OCI-LY3 (cell line): Measurements from ENCODE around the gene PPP2R5E.

ENCODE experiments used
- H2AFZ ChIP-seq: fragments of 200-600, 300-600 bp; shearing (Covaris generic); 2 replicates; pipeline ENCODE4 v1.6.0; 2014; ENCODE audit warnings: antibody characterized with exemption, low read depth, low read length
- H3K27ac ChIP-seq: fragments of 200-600, 300-600 bp; sonication (generic); 2 replicates; pipeline ENCODE4 v1.5.1; 2014; ENCODE audit warnings: mild to moderate bottlenecking, low read length, moderate library complexity, mixed read lengths
- H3K27me3 ChIP-seq: fragments of 200-600, 300-600 bp; sonication (generic); 2 replicates; pipeline ENCODE4 v1.6.1; 2014; ENCODE audit warnings: low read depth, low read length, mixed read lengths
- H3K36me3 ChIP-seq: fragments of 200-600, 300-600 bp; sonication (generic); replicated peaks from 2 replicates; pipeline ENCODE3; 2014; ENCODE audit warnings: low read depth, low read length, mixed read lengths
- H3K4me1 ChIP-seq: fragments of 300-600, 200-600 bp; sonication (generic); 2 replicates; pipeline ENCODE4 v1.6.1; 2014; ENCODE audit warnings: low read length, mixed read lengths
- H3K4me2 ChIP-seq: fragments of 200-600, 300-600 bp; sonication (generic); 2 replicates; pipeline ENCODE4 v1.6.1; 2014; ENCODE audit warnings: low read length, mixed read lengths
- H3K4me3 ChIP-seq: fragments of 300-600, 200-600 bp; sonication (generic); 2 replicates; pipeline ENCODE4 v1.5.1; 2014; ENCODE audit warnings: antibody characterized with exemption, mild to moderate bottlenecking, low read length, moderate library complexity
- H3K79me2 ChIP-seq: fragments of 300-600, 200-600 bp; shearing (Covaris generic); 2 replicates; pipeline ENCODE4 v1.6.1; 2014; ENCODE audit warnings: mild to moderate bottlenecking, low read length, mixed read lengths
- H3K9ac ChIP-seq: fragments of 300-600, 200-600 bp; shearing (Covaris generic); 2 replicates; pipeline ENCODE4 v1.6.0; 2014; ENCODE audit warnings: mild to moderate bottlenecking, low read length, moderate library complexity
- H3K9me3 ChIP-seq: fragments of 200-600, 300-600 bp; shearing (Covaris generic); 2 replicates; pipeline ENCODE4 v1.6.1; 2014; ENCODE audit warnings: low read length, mixed read lengths; ENCODE audit not compliant: insufficient read depth
- H4K20me1 ChIP-seq: fragments of 200-600, 300-600 bp; sonication (generic); 2 replicates; pipeline ENCODE4 v1.6.1; 2016; ENCODE audit warnings: low read length, mixed read lengths; ENCODE audit not compliant: insufficient read depth
- CTCF ChIP-seq: fragments of 200-600, 300-600 bp; sonication (generic); IDR thresholded peaks from 2 replicates; pipeline ENCODE4 v1.5.1; 2014; ENCODE audit warnings: antibody characterized with exemption, low read length, low read depth
- EZH2phosphoT487 ChIP-seq: fragments of 200-600 bp; shearing (Covaris generic); IDR thresholded peaks from 2 replicates; pipeline ENCODE4 v1.6.1; 2018; ENCODE audit warnings: antibody characterized with exemption, mixed run types, low read depth

The PPP2R5E gene

GRCh38 chr14:63478437-63478852 lies 64.7 kb downstream of the PPP2R5E start:
- Histone ChIP-seq H4K20me1 (peaks cover 35% of the 10 kb centered on the region; the same call in 1 of the 2 replicates), H3K36me3 (no peaks in the 10 kb centered on the region), H3K79me2 (peaks cover 82% of the 10 kb centered on the region), H3K9me3 (no peaks in the 10 kb centered on the region), H3K4me1 (peaks cover 64% of the 10 kb centered on the region), H3K4me2 (peak overlapping the region; percentile 55), H3K27me3 (no peaks in the 10 kb centered on the region), H2AFZ (no peak overlapping the region), H3K9ac (peak overlapping the region; percentile 23; the same call in 1 of the 2 replicates), H3K27ac (peak overlapping the region; percentile 79), H3K4me3 (peak overlapping the region; percentile 31; the same call in 1 of the 2 replicates)
- TF ChIP-seq EZH2phosphoT487 (no peak), CTCF (no peak)

- no peak overlapping the region for H3K9ac ChIP-seq
- peak overlapping the region; percentile 60 for H3K4me2 ChIP-seq
- H3K36me3 ChIP-seq = no peaks in the 10 kb centered on the region
- no peaks in the 10 kb centered on the region for H3K9me3 ChIP-seq
- peaks cover 81% of the 10 kb centered on the region for H3K79me2 ChIP-seq
- H4K20me1 ChIP-seq = peaks cover 38% of the 10 kb centered on the region
- H2AFZ ChIP-seq = no peak overlapping the region
- peaks cover 68% of the 10 kb centered on the region for H3K4me1 ChIP-seq
- H3K27ac ChIP-seq = peak overlapping the region; percentile 79
- H3K4me3 ChIP-seq = peak overlapping the region; percentile 35; the same call in 1 of the 2 replicates
- no peak for TF ChIP-seq EZH2phosphoT487
- no peak for TF ChIP-seq CTCF
- no peaks in the 10 kb centered on the region for H3K27me3 ChIP-seq
Measured at GRCh38 chr14:63478010-63478409, 65.2 kb downstream of the PPP2R5E start.

- no peak overlapping the region for H2AFZ ChIP-seq
- peak overlapping the region; percentile 60 for H3K4me2 ChIP-seq
- peaks cover 1% of the 10 kb centered on the region for H3K36me3 ChIP-seq
- H3K4me1 ChIP-seq = peaks cover 72% of the 10 kb centered on the region
- H3K27ac ChIP-seq = peak overlapping the region; percentile 70
- H4K20me1 ChIP-seq = peaks cover 40% of the 10 kb centered on the region
- peak overlapping the region; percentile 4; the same call in 1 of the 2 replicates for H3K9ac ChIP-seq
- TF ChIP-seq EZH2phosphoT487 (no peak), CTCF (no peak)
- H3K9me3 ChIP-seq = no peaks in the 10 kb centered on the region
- no peaks in the 10 kb centered on the region for H3K27me3 ChIP-seq
- peak overlapping the region; percentile 35; the same call in 1 of the 2 replicates for H3K4me3 ChIP-seq
- peaks cover 82% of the 10 kb centered on the region for H3K79me2 ChIP-seq
Measured at GRCh38 chr14:63477556-63477955, 65.6 kb downstream of the PPP2R5E start.

GRCh38 chr14:63475761-63476160 lies 67.4 kb downstream of the PPP2R5E start:
- Histone ChIP-seq H3K27me3 (no peaks in the 10 kb centered on the region), H3K9ac (no peak overlapping the region), H3K4me3 (no peak overlapping the region), H3K36me3 (peaks cover 5% of the 10 kb centered on the region), H3K4me2 (no peak overlapping the region), H4K20me1 (peaks cover 55% of the 10 kb centered on the region), H3K27ac (no peak overlapping the region), H3K4me1 (peaks cover 88% of the 10 kb centered on the region), H3K9me3 (no peaks in the 10 kb centered on the region), H3K79me2 (peaks cover 83% of the 10 kb centered on the region), H2AFZ (no peak overlapping the region)
- TF ChIP-seq CTCF (no peak), EZH2phosphoT487 (no peak)
